Stimulated activated naive CD8-positive, alpha-beta T cell treated with anti-CD3 and anti-CD28 coated beads, Interleukin-15, Interleukin-2, amounts not matched to agents 100 U/mL and 50 U/mL, for 24 hours (primary cell): Measurements from ENCODE around the gene MICU1.
A peak's percentile ranks its signal among the peaks of the same experiment; 100 is the strongest.

ENCODE experiments used
- ATAC-seq: fragments of 150-1000 bp; cut with Tn5 transposase; one replicate; pipeline ENCODE4 v1.10.0; 2021
- DNase-seq: peaks from one replicate; pipeline ENCODE4 v3.0.0; 2021

Gene MICU1

GRCh38 chr10:72630144-72630543 lies 4.3 kb upstream of the MICU1 start:
- DNase-seq (no peak), ATAC-seq (no peak)

GRCh38 chr10:72626444-72626754 lies 520 bp upstream of the MICU1 start:
- DNase-seq (no peak), ATAC-seq (no peak)

GRCh38 chr10:72625276-72625607 lies 637 bp downstream of the MICU1 start:
- DNase-seq (no peak), ATAC-seq (no peak)

GRCh38 chr10:72622271-72622670 lies 3.6 kb downstream of the MICU1 start:
- no peak for DNase-seq
- no peak for ATAC-seq

GRCh38 chr10:72616716-72617115 lies 9.2 kb downstream of the MICU1 start:
- no peak for ATAC-seq
- no peak for DNase-seq

GRCh38 chr10:72615970-72616369 lies 9.9 kb downstream of the MICU1 start:
- DNase-seq (no peak), ATAC-seq (no peak)

- DNase-seq (no peak), ATAC-seq (no peak)
These were observed 13.6 kb downstream of the MICU1 start for GRCh38 chr10:72612203-72612826.

- no peak for DNase-seq
- ATAC-seq, result no peak
These were observed 14.1 kb downstream of the MICU1 start for GRCh38 chr10:72611783-72612182.

GRCh38 chr10:72610466-72610865 lies 15.4 kb downstream of the MICU1 start:
- ATAC-seq (no peak), DNase-seq (no peak)

- ATAC-seq (no peak), DNase-seq (no peak)
These were observed 20.8 kb downstream of the MICU1 start for GRCh38 chr10:72605122-72605521.

- ATAC-seq (no peak), DNase-seq (no peak)
These were observed 24.7 kb downstream of the MICU1 start for GRCh38 chr10:72601144-72601543.

- ATAC-seq (no peak), DNase-seq (no peak)
These were observed 26.8 kb downstream of the MICU1 start for GRCh38 chr10:72598769-72599701.

GRCh38 chr10:72597897-72598296 lies 28.0 kb downstream of the MICU1 start:
- DNase-seq, result no peak
- no peak for ATAC-seq

- DNase-seq (no peak), ATAC-seq (no peak)
These were observed 30.4 kb downstream of the MICU1 start for GRCh38 chr10:72595436-72595835.

GRCh38 chr10:72593963-72594362 lies 31.9 kb downstream of the MICU1 start:
- DNase-seq (no peak), ATAC-seq (no peak)

- DNase-seq (no peak), ATAC-seq (no peak)
These were observed 37.6 kb downstream of the MICU1 start for GRCh38 chr10:72588266-72588665.

GRCh38 chr10:72587568-72587967 lies 38.3 kb downstream of the MICU1 start:
- no peak for ATAC-seq
- DNase-seq, result no peak

- ATAC-seq (no peak), DNase-seq (no peak)
These were observed 51.2 kb downstream of the MICU1 start for GRCh38 chr10:72574636-72575035.

GRCh38 chr10:72573079-72573478 lies 52.8 kb downstream of the MICU1 start:
- no peak for DNase-seq
- ATAC-seq, result no peak

- DNase-seq, result no peak
- no peak for ATAC-seq
These were observed 57.8 kb downstream of the MICU1 start for GRCh38 chr10:72567889-72568640.

GRCh38 chr10:72567421-72567820 lies 58.5 kb downstream of the MICU1 start:
- ATAC-seq, result no peak
- DNase-seq, result no peak

- ATAC-seq, result peak; percentile 71
- peak; percentile 8 for DNase-seq
These were observed 61.3 kb downstream of the MICU1 start for GRCh38 chr10:72564596-72564995.

GRCh38 chr10:72563327-72563932 lies 62.4 kb downstream of the MICU1 start:
- ATAC-seq, result peak; percentile 82

More at GRCh38 chr10:72563327-72563932, 62.4 kb downstream of the MICU1 start:
- peak; percentile 14 for DNase-seq
